GM21529 (cell line): ENCODE results near the gene CRISPLD2.
"Not testable (repeated sequence)": the region's sequence is repeated elsewhere in the genome, so short reads cannot be mapped to it uniquely, and the experiment has no call there.

Experiments
- ATAC-seq: cut with Tn5 transposase; IDR thresholded peaks from one replicate; pipeline ENCODE4 v1.9.1; 2021; ENCODE audit not compliant: unreplicated experiment

The CRISPLD2 gene

DNA sequence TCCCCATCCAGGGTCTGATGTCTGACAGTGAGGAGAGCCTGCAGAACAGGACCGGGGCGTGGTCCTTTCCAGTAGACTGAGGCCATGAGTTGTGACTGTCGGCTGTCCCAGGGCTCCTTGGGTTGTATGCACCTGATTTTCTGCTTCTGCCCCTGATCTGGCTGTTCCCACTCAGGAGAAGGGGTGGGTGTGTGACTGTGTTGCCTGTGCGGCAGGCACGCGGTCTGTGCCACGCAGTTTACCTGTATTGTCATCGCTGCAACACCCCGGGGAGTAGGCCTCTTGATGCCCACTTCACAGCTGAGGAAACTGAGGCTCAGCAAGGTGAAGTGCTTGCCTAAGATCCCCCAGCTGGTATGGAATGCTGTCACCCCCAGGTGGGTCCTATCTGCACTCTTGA is 1.4 kb downstream of the CRISPLD2 start:
- ATAC-seq = no peak

DNA sequence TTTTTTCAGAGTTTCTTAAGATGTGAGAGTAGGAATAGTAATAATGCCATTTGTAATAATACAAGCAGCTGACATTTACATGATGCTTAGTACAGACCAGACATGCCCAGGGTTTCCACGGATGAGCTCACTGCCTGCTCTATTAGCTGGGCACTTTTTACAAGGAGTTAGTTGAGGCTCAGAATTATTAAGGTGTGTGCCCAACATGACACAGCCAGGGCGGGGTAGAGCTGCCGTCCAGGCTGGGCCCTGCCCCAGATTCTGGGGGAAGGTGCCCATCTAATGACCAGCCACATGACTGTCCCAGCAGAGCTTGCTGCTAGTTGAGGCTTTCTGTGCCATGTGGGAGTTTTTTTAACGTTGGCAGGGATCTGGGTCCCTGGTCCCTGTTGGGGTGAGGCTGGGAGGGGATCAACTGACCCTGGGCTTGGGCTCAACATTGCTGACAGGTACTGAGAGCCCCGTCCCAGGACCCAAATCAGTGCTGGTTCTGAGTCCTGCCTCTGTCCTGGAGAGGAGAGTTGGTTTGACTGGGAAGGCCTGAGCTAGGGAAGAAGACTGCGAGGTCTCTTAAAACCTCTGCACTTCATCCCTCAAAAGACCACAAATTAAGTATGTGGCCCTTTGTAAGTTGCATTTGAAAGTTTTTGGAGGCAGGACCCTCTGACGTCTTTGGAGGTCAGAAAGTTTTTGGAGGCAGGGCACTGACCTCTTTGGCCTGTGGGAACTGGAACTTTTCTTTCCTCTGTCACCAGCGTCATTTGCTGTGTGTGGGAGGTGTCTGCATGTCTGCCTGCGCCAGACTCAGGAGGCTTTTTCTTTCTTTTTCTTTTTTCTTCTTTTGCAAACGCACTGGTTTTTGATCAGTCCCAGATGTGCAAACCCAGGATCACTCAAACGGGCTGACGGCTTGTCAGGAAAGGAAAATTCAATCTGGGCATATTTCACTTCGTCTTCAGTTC is 2.2 kb downstream of the CRISPLD2 start:
- no peak for ATAC-seq

DNA sequence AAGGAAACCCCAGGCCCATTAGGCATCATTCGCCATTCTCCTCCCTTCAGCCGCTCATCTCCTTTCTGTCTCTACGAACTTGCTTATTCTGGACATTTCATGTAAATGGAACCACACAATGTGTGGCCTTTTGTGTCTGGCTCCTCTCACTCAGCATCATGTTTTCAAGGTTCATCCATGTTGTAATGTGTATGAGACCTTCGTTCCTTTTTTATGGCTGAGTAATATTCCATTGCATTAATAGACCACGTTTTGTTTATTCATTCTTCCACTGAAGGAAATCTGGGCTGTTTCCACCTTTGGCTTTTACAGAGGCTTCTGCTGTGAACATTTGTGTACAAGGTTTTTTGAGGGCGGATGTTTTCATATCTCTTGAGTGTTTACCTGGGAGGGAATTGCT is 3.2 kb downstream of the CRISPLD2 start:
- ATAC-seq = no peak

DNA sequence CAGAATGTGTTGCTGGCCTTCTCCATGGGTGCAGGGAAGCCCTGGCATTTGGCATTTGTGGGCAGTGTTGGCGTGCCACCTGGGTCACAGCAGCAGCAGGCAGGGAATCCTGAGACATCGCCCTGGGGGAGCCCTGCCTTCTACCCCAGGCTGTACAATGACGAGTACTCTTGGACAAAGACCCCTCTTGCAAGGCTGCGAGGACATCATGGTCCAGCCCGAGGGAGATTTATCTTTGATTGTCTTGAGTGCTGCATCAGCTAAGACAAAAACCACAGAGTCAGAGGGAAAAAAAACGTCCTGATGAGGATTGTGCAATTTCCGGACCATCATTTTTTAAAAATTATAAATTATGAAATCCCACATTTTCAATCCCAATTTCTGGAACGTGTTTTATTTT is 3.7 kb downstream of the CRISPLD2 start:
- no peak for ATAC-seq

DNA sequence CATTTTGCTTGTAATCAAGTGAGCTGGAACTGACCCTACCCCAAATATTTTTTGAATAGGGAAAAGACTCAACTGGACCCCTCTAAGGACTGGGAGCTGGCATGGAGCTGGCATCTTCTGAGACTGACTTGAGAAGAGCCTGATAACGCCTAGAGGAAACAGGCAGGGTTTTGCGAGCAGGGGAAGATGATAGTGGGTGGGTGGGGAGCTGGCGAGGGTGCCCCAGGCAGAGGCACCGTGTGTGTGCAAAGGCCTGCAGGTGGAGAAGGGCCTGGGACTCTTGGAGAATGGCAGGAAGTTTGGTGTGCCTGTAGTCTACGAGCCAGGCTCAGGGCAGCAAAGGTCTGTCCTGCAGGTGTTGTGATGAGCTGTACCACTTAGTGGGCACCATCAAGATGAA is 4.1 kb downstream of the CRISPLD2 start:
- ATAC-seq = no peak

DNA sequence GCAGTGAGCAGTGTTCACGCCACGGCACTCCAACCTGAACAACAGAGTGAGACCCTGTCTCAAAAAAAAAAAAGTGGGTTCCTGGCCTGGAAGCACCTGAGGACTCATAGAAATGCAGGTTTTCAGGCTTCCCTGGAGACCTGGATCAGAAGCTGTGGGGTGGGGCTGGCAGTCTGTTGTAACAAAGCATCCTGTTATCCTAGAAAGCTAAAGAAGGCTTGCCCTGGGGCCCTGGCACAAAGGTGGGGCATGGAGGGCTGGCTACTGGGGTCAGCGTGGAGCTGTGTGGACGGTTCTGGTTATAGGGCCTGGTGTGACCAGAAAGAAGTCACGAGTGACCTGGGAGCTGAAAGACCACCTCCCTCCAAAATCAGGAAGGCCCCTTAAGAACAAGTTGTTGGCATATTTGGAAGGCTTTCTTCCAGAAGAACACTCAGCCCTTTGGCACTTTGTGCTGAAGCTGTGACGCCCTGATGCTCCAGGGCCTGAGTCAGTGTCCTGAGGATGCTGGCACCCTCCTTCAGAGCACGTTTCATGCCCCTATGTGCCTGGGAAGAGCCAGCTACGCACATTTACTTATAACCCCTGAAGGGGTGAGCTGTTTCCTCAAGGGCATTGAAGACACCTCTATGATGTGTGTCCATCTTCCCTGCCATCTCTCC is 6.2 kb downstream of the CRISPLD2 start:
- ATAC-seq = no peak

DNA sequence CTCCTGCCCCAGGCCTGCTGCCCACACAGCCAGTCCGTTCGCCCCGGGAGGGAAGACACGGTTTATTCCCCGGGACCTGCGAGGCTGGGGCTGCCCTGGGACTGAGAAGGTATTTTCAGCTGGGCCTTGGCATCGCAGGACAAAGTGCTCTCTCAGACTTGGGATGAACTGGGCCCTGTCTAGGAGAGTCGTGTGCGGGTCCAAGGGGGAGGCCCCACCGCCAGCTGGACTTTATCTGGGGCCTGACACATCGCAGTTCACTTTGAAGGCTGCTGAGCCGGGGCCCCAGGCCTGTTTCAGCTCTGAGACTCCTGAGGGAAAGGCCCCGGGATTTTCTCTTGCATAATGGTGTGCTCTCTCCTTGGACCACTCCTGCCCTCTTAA is 6.8 kb downstream of the CRISPLD2 start:
- ATAC-seq = no peak

DNA sequence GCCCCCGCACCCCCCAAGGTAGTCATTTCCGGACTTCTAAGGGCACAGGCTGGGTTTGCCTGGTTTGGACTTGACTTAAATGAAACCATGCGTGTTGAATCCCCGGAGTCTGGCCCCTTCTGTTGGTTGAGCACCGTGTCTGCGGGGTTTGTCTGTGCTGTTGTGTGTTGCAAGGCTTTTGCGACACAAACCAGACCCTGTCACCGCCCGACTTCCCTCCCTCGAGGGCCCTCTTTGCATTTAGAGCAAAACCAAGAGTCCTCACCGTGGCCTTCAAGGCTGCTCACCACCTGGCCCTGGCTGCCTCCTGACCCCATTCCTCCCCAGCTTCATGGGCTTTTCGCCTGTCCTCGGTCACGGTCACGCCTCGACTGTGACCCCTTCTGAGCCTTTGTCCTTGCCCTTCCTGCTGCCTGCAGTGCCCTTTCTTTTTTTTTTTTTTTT is 7.4 kb downstream of the CRISPLD2 start:
- no peak for ATAC-seq

DNA sequence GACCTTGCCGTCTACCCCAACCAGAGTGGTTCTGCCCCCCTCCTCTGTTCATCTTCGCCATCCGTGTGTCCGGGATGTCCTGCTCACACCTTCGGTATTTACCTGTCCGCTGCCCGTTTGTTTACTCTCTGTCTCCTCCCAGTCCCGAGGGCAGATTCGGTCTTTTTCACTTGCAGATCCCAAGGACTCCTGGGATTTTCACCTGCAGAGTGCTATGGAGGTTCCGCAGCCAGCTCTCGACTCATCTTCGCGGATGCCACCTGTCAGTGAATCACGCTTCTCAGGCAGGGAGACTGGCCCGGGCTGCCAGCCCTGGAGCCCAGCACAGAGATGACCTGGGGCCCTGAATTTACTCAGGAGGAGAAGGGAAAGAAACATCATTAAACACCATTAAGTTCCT is 8.1 kb downstream of the CRISPLD2 start:
- no peak for ATAC-seq

DNA sequence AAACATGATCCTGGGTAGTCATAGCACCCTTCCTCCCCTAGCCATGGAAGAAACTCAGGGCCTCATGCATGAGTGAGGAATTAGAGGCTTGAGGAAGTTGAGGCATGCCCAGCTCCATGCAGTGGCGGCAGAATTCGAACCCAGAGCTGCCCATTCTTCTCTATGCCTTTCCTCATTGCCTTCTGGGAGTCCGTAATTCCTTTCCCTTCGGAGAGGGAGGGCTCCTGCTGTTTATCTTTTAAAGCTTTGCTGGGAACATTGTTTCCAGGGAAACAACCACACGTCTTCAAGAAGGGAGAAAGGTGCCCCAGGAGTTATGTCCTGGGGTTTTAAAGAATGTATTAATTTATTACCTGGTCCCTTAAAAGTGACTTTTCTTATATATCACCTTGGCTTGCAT is 8.5 kb downstream of the CRISPLD2 start:
- ATAC-seq = no peak

DNA sequence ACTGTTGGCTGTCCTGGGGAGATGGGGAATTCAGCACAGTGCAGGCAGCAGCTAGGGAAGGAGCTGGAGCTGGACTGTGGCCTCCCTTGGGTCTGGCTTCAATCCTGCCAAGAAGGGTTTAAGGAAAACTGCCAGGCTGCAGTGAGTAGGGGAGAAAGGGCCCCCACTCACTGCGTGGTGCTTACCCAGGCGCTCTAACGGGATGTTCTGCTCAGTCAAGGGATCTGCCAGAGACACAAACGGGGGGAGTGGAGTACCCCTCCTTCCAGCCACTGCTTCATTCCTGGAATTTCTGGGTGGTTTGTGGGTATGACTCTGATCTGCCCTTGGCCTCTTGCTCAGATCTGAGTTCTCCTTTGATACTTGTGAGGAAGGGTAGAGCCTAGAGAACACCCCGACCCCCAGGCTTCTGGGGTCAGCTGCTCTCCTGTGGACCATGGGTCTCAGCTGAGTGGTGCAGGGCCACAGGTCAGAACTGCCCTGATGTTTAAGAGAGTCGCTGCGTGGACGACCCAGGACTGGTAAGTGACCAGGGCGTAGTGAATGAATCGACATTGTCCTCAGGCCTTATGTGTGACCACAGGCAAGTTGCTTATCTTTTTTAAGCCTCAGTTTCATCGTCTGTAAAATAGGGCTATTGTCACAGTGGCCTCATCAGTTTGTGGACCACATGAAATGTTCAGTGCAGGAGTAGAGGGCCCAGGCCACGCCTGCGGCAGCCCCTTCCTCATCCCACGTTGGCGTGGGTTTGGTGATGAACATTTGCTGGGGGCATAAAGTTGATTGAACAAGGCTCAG is 9.6 kb downstream of the CRISPLD2 start:
- ATAC-seq = no peak

DNA sequence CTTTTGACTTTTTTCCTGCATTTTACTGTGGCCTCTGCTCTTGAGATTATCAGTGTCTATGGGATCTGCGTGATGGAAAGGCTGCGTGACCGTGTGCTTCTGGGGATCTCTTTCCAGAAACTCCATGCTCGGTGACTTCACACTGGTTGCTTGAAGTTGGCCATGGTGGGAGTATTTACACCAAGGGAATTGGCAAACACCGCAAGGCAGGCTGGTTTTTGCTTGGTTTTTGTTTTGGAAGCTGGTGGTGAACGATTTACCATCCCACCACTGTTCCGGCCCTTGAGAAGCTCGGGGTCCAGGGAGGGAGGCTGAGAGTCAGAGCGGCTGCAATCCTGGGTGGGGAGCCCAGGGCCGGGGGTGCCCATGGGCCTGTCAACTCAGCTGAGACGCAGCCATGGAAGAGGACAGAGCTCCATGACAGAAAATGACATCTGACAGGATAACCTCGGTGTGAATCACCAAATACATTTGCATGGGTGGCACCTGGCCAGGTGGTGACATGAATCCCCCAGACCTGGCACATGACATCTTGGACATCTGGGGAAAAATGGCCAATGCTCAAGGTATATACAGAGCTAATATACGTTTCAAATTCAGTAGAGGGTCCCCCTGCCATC is 11.1 kb downstream of the CRISPLD2 start:
- no peak for ATAC-seq

DNA sequence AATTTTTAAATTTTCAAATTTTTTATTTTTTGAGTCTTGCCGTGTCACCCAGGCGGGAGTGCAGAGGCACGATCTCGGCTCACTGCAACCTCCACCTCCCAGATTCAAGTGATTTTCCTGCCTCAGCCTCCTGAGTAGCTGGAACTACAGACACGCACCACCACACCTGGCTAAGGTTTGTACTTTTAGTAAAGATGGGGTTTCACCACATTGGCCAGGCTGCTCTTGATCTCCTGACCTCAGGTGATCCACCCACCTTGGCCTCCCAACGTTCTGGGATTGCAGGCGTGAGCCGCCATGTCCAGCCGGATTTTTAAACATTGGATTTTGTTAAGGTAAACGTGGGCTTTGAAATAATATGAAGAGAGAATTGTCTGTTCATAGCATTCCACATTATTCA is 11.9 kb downstream of the CRISPLD2 start:
- ATAC-seq = not testable (repeated sequence)

DNA sequence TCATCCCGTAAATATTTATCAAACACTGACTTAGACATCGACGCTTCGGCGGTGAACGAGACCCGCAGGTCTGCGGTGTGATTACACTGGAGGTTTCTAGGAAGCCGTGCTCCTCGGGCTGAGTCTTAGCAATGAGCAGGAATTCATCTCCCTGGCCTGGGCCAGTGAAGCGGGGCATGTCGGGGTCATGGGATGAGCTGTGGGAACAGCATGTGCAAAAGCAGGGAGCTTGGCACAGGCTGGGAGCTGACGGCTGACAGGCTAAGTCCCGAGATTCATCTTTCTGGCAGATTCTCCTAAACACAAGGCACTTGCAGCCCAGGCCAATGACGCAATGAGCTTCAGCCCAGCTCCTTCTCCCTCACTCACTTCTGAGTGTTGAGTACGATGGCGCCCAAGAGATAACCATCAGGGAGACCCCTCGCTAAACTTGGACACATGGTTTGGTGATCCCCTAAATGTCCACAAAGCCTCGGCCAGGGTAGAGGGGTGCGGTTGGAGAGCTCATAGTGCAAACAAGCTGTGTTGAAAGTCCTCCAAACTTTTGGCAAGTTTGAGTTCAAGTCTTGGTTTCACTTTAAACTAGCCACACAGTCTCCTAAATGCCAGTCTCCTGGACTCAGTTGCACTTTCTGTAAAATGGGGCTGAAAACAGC is 12.8 kb downstream of the CRISPLD2 start:
- no peak for ATAC-seq

DNA sequence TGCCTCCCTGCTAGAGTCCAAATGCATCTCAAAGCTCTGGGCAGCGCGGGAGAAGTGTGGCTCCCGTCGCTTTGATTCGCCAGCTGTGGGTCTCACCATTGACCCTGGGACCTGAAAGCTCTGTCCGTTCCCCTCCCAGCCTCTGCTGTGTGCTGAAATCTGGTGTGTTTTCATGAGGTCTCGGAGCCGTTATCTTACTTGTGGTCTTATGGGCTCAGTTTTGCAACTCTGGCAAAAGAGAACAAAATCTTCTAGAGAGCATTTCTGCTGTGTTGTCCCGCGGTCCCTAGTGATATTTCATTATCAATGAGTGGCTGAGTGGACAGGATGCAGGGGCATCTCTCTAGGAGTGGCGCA is 13.3 kb downstream of the CRISPLD2 start:
- no peak for ATAC-seq

DNA sequence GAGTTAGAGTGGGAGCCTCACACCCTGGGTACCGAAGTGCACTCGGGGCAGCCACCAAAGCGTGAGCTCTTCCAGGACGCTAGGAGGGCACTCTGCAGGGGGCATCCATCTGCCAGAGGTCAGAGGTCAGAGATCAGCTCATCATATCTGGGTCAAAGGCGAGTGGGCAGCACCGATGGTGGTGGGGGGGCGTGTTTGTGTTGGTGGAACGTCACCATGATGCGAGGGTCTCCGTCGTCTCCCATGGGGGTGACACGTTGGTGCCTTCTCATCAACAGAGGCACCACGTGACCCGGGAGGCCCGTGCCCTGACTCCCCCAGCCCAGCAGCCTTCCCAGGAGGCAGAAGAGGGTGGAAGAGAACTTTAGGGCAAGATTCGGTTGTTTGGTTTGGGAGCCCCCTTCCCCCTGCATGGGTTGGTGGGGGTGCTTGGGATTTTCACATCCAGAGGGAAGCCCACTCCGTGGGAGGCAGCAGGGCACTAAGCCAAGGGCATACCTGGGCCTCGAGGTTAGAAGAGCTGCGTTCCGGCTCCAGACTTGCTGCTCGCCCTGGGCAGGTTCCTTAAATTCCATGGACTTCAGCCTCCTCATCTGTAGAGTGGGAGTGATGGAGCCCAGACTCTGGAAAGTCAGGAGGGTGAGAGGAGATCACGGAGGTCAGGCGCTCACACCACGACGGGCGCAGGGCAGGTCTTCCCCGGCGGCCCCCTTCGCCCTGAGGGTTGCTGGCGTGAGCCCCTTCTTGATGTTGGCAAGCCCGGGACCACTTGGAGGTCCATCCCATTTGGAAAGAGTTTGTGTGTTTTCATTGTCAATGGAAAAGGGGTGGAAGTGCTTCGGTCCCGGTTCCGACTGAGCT is 14.0 kb downstream of the CRISPLD2 start:
- no peak for ATAC-seq

DNA sequence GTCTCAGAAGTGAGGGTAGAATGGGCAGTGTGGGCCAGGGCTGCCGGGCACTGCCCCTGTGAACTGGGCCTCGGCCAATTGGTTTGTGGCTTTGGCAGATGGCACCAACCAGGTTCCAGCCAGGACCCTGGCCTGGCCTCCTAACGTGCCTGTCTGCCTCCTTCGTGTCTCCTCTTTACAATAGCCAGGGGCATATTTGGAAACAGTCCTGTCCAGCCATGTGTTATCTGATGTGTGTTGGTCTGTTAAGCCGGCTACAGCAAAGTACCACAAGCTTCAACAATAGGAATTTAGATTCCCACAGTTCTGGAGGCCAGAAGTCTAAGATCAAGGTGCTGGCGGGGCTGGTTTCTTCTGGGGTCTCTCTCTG is 14.6 kb downstream of the CRISPLD2 start:
- no peak for ATAC-seq

DNA sequence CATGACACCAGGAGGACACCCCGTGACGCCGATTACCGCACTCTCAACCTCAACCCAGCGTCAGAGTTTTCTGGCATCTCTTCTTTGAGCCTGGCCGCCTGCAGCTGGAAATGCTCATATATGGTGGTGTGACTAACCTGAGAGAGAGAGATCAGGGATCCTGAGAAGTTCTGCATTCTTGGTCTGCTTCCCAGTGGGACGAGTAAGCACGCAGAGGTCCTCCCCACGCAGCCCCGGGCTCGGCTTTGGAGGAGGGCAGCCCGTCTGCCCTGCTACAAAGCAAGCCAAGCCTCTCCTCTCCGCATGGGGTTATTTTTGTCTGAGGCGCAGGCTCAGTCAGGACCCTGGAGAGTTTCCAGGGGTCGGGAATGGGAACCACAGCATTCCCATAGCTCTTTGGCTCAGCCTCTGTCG is 16.5 kb downstream of the CRISPLD2 start:
- ATAC-seq = no peak

DNA sequence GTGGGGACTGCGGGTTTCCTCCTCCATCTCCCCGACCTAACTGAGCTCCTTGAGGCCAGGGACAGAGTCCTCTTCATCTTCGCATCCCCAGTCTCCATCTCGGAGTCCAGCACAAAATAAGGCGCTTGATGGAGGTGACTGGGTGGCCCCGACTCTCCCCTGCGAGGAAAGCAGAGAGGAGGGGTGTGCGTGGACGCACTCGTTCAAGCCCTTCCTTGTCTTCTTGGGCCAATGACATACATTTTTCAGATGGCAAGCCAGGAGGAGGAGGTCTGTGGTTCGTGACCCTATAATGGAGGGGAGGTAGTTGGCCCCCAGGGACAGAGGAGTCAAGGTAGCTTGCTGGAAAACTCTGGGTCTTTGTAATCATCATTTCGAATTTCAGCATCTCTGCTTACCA is 17.2 kb downstream of the CRISPLD2 start:
- ATAC-seq = no peak
